ENCODE results near the gene HBP1. TPM values are rescaled to one million over a fixed set of nuclear protein-coding genes. Genes with fewer than 3 reads are reported as not detected.

HBP1 gene
- total and polyA plus RNA-seq, 2 experiments from 2014 or later: 36.0 to 52.8 TPM

GRCh38 chr7:107185716-107186115, 16.9 kb downstream of the HBP1 start:
- H3K27ac Mint-ChIP-seq: no peak overlapping the region
- DNase-seq (ENCODE audit: low spot score) (no peak), ATAC-seq (no peak)
- H3K4me2 ChIP-seq: no peak overlapping the region
- H3K36me3 ChIP-seq (ENCODE audit: insufficient read depth): peaks cover 23% of the 10 kb centered on the region
- no peaks in the 10 kb centered on the region for H3K27me3 ChIP-seq (ENCODE audit: insufficient read depth)
- H3K4me3 ChIP-seq: no peak overlapping the region
- H3K4me1 Mint-ChIP-seq: no peaks in the 10 kb centered on the region
- no peaks in the 10 kb centered on the region for H3K9me3 Mint-ChIP-seq
- H4K20me1 ChIP-seq (replicated peaks; ENCODE audit: insufficient read depth): no peaks in the 10 kb centered on the region; the same call in 1 of the 2 replicates
- H3K9me2 ChIP-seq (ENCODE audit: insufficient read depth): no peaks in the 10 kb centered on the region
- H3K27me3 Mint-ChIP-seq (ENCODE audit: insufficient read depth, low read depth, poor library complexity): no peaks in the 10 kb centered on the region
- no peaks in the 10 kb centered on the region for H3F3A ChIP-seq (replicated peaks; ENCODE audit: low read depth)
- no peaks in the 10 kb centered on the region for H3K4me1 ChIP-seq (ENCODE audit: insufficient read depth)
- TF ChIP-seq JUNB (IDR thresholded peaks at IDR 0.05; ENCODE audit: unreplicated experiment): no peak
- no peak for TF ChIP-seq STAT1 (IDR thresholded peaks at IDR 0.05; ENCODE audit: unreplicated experiment)
- no peak for TF ChIP-seq EZH2phosphoT487 (IDR thresholded peaks at IDR 0.05; ENCODE audit: unreplicated experiment)
- TF ChIP-seq REST (IDR thresholded peaks at IDR 0.05; ENCODE audit: unreplicated experiment): no peak
- H3K79me2 ChIP-seq (replicated peaks; ENCODE audit: insufficient read depth): no peaks in the 10 kb centered on the region
- no peak overlapping the region for H2AFZ ChIP-seq
- no peak overlapping the region for H3K4me3 Mint-ChIP-seq
- H3K27ac ChIP-seq (ENCODE audit: low read depth): no peak overlapping the region
- H3K36me3 Mint-ChIP-seq (ENCODE audit: low read depth): peaks cover 45% of the 10 kb centered on the region

GRCh38 chr7:107186240-107186639, 17.4 kb downstream of the HBP1 start:
- H3K36me3 ChIP-seq (ENCODE audit: insufficient read depth): peaks cover 23% of the 10 kb centered on the region
- Mint-ChIP-seq H3K36me3 (ENCODE audit: low read depth) (peaks cover 41% of the 10 kb centered on the region), H3K4me3 (no peak overlapping the region)

GRCh38 chr7:107187774-107188173, 19.0 kb downstream of the HBP1 start:
- H3K79me2 ChIP-seq (replicated peaks; ENCODE audit: insufficient read depth): no peaks in the 10 kb centered on the region
- no peaks in the 10 kb centered on the region for H3K27me3 Mint-ChIP-seq (ENCODE audit: insufficient read depth, low read depth, poor library complexity)
- no peaks in the 10 kb centered on the region for H3F3A ChIP-seq (replicated peaks; ENCODE audit: low read depth)
- H3K27me3 ChIP-seq (ENCODE audit: insufficient read depth): no peaks in the 10 kb centered on the region
- H3K27ac ChIP-seq (ENCODE audit: low read depth): no peak overlapping the region
- peaks cover 13% of the 10 kb centered on the region; the same call in 1 of the 2 replicates for H3K36me3 ChIP-seq (ENCODE audit: insufficient read depth)
- peaks cover 43% of the 10 kb centered on the region for H3K36me3 Mint-ChIP-seq (ENCODE audit: low read depth)
- no peak overlapping the region for H3K4me2 ChIP-seq
- DNase-seq (ENCODE audit: low spot score) (no peak), ATAC-seq (no peak)
- no peak overlapping the region for H3K27ac Mint-ChIP-seq
- H3K4me1 Mint-ChIP-seq: no peaks in the 10 kb centered on the region
- H3K9me2 ChIP-seq (ENCODE audit: insufficient read depth): no peaks in the 10 kb centered on the region
- no peak overlapping the region for H3K4me3 ChIP-seq
- no peaks in the 10 kb centered on the region for H3K9me3 Mint-ChIP-seq
- no peaks in the 10 kb centered on the region for H3K4me1 ChIP-seq (ENCODE audit: insufficient read depth)
- H2AFZ ChIP-seq: no peak overlapping the region
- H4K20me1 ChIP-seq (replicated peaks; ENCODE audit: insufficient read depth): no peaks in the 10 kb centered on the region; the same call in 1 of the 2 replicates
- no peak overlapping the region for H3K4me3 Mint-ChIP-seq
- TF ChIP-seq ZNF114 (CRISPR knock-in tag; IDR thresholded peaks at IDR 0.05) (no peak), CREB1 (CRISPR knock-in tag; IDR thresholded peaks at IDR 0.05; ENCODE audit: low read depth) (no peak), REST (IDR thresholded peaks at IDR 0.05; ENCODE audit: unreplicated experiment) (no peak), EZH2phosphoT487 (IDR thresholded peaks at IDR 0.05; ENCODE audit: unreplicated experiment) (no peak), ETS1 (IDR thresholded peaks at IDR 0.05) (no peak)

More at GRCh38 chr7:107186240-107186639, 17.4 kb downstream of the HBP1 start:
- TF ChIP-seq STAT1 (IDR thresholded peaks at IDR 0.05; ENCODE audit: unreplicated experiment) (no peak), CREB1 (CRISPR knock-in tag; IDR thresholded peaks at IDR 0.05; ENCODE audit: low read depth) (no peak)
- Histone ChIP-seq H3F3A (replicated peaks; ENCODE audit: low read depth) (no peaks in the 10 kb centered on the region), H3K79me2 (replicated peaks; ENCODE audit: insufficient read depth) (no peaks in the 10 kb centered on the region), H3K4me1 (ENCODE audit: insufficient read depth) (no peaks in the 10 kb centered on the region), H2AFZ (no peak overlapping the region), H3K4me2 (no peak overlapping the region), H4K20me1 (replicated peaks; ENCODE audit: insufficient read depth) (no peaks in the 10 kb centered on the region; the same call in 1 of the 2 replicates), H3K27me3 (ENCODE audit: insufficient read depth) (no peaks in the 10 kb centered on the region), H3K4me3 (no peak overlapping the region), H3K9me2 (ENCODE audit: insufficient read depth) (no peaks in the 10 kb centered on the region), H3K27ac (ENCODE audit: low read depth) (no peak overlapping the region)
- no peak overlapping the region for H3K27ac Mint-ChIP-seq
- no peaks in the 10 kb centered on the region for H3K9me3 Mint-ChIP-seq
- no peaks in the 10 kb centered on the region for H3K27me3 Mint-ChIP-seq (ENCODE audit: insufficient read depth, low read depth, poor library complexity)
- DNase-seq (ENCODE audit: low spot score) (no peak), ATAC-seq (no peak)
- no peaks in the 10 kb centered on the region for H3K4me1 Mint-ChIP-seq
